NCI-H1048 (cell line): ENCODE data around the gene ANK3.

Experiments
- DNase-seq: peaks from one replicate; lab custom pipeline; 2025; lab: John Stamatoyannopoulos, UW

The ANK3 gene

DNA sequence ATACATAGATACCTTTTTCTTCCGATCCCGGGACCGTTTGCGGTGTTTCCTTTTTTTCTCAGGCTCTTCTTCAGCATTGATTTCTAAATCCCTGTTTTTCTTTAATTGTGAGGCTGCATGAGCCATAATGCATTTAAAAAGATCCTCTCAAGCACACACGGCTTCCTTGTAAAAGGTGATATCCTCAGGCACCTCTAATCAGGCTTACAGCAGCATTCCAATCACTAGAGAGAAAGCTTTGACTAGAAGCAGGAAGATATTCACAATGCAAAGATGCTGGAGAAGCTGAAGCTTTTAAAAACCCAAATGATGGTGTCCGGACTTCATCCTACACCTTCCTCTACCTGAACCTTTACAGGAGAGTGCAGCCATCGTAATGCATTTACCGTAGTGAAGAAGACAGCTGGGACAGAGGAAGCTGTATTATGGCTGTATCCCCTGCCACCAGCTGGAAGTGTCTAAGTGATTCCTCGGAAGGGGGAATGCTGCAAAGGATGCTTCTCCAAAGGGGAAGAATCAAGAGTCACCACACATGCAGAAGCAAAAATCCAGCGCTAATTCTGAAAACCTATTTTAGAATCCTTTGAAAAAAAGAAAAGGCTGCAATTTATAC lies at the start of gene ANK3:
ANK3 (minus strand) TSS at position 463 of the 613 bp plus-strand sequence; CDS start at position 126, 337 bp downstream.
- DNase-seq, result no peak

DNA sequence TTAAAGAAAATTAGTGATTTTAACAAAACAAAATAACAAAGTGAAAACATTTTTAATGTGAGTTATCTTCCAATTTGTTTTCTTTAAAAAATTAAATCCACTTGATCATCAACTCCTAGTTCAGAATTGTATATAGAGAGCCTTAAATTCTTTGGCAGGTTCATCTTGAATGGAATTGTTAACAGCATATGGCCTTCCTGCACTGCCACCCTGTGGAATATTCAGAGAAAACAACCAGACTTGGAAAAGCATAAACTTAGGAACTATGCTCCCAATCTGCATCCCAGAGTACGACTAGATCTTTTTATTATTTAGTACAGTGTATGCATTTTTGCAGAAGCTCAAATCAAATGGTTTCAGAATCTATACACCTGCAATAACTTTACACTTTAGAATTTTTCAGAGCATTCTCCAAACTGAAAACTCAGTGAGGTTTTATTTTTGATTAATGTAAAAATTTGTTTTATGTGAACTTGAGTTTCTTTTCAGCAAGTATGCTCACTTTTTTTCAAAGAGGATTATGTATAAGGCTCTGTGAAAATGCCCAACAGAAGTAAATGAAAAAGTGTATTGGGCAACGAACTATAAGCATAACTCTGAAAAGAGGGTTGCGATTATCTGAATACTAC lies 44.9 kb upstream of the ANK3 start:
- no peak for DNase-seq

DNA sequence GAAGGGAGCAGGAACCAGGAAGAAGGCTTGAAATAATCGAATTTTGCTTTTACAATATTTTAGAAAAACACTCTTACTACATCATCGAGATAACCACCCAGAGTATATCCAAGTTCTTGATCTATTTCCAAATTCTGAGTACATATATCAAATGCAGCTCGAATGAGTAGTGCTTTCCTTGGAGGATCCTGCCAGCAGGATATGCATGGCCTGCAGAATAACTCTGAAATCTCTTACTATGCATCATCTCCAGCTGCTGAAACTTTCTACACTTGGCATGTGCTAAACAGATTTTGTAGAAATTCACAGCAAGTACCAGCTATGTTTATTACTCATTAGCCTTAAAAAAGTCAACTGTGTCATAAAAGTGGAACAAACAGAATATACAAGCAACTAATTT lies 44.0 kb upstream of the ANK3 start:
- no peak for DNase-seq

DNA sequence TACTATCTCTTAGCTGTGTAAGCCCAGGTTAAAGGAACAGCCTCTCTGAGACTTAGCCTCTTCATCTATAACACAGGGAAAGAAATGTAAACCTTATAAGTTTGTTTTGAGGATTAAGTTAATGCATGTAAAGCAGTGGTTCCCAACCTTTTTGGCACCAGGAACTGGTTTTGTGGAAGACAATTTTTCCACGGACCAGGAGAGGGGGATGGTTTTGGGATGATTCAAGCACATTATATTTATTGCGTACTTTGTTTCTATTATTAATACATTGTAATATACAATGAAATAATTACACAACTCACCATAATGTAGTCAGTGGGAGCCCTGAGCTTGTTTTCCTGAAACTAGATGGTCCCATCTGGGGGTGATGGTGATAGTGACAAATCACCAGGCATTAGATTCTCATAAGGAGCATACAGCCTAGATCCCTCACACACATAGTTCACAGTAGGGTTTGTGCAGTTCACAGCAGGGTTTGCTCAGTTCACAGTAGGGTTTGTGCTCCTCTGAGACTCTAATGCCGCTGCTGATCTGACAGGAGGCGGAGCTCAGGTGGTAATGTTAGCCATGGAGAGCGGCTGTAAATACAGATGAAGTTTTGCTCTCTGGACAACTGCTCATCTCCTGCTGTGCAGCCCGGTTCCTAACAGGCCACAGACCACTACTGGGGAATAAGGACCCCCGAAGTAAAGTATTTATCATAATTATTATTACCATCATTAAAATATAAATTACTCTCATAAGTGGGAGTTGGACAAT lies 41.3 kb upstream of the ANK3 start:
- DNase-seq, result no peak

DNA sequence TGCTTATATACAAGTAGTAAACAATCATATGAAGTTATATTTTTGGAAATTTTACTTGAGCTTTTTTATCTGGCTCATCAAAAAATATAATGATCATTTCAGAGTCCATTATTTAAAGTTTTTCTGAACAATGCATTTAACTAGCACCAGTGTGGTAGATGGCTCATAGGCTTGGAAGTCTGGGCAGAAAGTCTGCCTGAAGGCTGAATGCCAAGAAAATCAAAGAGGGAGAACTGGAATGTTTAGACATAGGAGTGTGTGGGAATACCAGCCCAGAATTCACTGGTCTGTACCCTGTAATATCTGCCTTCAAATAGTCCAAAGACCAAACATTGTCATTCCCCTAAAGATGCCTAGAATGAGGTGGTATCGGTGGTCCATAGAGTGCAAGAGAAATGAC lies 40.3 kb upstream of the ANK3 start:
- DNase-seq, result no peak

DNA sequence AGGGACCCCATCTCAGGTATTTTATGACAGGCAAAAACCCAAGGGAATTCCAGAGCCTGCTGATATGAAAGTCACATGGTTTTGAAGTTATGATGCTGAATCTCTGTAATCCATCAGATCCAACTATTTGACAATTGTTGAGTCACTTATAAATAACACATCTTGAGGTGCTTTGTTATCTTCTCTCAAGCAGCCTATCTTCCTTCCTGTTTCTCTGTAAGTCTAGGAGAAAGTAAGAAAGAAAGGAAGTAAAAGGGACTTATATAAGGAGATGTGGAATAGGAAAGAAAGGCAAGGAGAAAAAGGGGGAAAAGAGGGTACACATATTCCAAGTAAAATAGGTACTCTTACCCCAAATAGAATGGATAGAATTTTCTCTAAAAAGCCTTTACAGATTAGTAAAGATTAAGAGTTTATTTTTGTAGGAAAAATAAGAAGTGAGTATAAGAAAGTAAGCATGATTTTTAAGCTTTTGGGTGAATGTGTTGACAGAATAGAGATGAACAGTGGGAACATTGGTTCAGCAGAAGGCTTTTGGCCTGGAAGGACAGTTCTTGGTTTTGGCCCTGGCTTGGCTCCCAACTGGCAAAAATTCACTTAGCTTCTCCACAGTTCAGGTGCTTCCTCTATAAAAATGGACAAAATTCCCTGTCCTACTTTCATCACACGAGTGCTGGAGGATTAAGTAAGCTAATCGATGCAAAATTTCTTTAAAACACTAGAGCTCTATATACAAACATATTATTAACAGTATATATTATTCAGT lies 39.6 kb upstream of the ANK3 start:
- DNase-seq, result no peak

DNA sequence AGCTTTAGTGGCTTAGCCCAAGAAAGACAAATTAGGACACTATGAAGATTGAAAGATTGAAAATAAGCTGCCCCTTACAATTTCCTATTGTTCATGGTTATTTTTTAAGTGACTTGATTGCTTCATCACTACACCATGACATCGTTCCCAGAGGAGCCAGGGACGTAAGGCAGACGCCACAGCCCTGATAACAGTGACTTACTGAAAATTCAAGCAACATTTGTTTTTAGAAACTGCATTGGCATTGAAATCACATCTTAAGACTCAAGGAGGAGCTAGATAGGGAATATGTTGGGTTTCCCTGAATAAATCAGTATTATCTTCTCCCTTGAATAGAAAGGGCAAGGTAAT lies 38.7 kb upstream of the ANK3 start:
- no peak for DNase-seq

DNA sequence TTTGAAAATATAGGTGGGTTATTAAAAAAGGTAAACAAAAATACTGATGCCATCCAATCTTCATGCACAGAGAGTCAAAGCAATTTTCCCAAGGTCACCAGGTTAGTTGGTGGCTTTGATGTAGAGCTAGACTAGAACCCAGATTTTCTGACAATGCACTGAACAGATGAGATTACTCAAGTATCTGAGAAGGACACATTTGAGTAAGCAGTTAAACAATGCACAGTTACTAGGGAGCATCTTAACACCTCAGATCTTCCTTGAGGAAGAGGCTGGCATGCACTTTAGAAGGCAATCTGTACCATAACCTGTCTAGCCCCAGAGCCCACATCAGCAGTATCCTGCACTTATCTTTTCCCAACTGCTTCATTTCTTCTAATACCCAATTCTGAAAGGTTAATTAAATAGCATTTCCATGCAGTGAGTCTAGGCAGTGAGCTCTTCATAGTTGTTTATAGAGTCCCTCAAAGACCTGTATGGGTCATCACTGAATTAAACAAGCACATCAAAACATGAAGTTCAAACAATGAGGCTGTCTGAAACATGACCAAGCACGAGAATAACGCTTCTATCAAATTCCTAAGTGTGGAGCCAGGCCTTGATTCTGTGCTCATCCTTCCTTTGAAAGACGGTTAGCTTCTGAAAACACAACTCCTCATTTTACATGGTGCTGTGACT lies 38.2 kb upstream of the ANK3 start:
- no peak for DNase-seq

DNA sequence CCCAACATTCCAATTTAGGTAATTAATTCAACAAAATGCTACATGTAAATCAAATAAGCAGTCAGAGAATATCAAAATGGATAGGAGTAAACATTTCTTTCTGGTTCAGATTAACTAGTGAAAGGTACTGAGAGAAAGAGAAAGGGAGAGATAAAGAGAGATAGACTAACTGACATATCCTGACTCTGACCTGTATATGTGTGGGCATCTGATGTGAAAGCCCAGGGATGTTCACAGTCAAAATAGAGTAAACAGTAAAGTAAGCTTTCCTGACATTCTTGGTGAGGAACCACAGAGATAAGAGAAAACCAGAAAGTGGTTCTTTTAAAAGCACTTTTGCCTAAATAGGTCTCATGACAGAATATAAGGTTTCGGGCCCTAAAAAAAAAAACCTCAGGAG lies 37.5 kb upstream of the ANK3 start:
- DNase-seq, result no peak

DNA sequence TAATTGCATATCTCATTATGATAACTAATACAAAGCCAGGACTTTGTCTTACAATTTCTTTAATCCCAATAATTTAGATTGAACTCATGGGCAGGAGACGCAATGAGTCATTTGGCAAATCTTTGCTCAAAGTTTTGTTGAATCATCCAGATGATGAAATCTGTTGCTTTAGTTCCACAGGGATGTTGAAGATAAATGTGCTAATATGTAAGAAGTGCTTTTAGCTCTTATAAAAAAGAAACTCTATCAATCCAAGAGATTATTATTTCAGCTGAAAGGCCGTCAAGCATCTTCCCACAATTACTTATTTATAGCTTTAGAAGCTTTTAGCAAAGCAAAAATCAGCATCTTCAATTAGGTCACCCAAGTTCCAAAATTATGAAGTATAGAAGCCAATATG lies 36.8 kb upstream of the ANK3 start:
- no peak for DNase-seq

DNA sequence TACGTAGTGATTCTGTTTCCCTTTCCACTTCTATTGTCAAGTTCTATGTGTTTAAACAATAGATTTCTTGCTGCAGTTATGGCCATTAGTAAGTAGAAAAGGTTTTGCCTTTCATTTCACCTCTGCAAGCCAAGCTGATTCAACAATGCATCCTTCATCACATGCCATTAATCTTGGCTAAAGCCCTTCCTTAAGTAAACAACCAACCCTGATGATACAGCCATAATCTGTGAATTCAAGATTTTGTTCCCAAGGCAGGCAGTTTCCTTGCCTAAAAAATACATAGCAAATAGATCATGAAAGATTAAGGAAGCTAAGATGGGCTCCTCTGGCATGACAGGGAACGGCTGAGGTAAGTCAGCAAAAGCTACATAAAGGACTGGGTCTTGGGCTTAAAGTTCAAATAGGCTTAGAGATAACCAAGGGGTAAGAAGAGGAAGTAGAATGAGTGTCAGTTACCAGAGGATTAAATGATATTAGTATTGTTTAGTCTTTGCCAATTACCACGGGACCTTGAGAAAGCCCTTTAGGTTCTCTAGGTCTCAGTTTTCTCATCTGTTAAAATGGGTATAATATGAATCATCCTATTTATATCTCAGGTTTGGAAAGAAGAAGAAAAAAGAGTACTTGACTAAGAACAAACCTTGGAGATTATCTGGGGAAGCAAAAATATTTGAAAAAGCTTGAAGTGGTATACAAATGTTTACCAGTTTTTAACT lies 35.9 kb upstream of the ANK3 start:
- no peak for DNase-seq

DNA sequence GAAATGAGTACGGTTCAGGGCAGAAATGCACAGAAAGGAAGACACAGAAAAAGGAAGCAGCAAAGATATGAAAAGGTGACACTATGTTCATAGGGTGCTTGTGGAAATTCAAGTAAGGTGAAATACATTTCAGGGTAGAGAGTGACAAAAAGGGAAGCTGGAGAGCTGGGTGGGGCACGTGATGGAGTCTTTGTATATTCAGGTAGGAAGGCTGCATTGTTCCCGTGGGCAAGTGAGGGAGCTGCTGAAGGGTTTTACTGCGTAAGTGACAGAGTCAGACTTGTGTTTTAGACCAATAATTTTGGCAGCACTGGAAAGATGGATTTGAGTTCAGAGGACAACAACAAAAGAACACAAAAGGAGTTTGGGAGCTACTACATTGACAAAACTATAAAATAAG lies 35.3 kb upstream of the ANK3 start:
- DNase-seq, result no peak

DNA sequence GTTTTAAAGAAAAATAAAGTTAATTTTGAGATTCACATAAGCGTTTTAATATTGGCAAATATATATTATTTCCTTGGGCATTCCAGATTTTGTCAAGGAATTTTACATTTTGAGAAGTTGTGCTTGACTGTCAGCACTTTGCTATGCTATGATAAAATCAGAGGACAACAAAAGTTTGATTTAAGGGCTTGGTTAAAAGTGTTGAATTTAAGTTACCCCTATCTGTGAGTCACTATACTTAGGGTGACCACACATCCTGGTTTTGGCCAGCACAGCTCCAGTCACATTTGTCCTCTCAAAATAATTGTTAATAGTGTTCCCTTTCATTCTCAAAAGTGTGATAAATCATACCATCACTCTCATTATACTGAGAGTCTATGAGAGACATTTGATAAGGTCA lies 34.2 kb upstream of the ANK3 start:
- DNase-seq, result no peak

DNA sequence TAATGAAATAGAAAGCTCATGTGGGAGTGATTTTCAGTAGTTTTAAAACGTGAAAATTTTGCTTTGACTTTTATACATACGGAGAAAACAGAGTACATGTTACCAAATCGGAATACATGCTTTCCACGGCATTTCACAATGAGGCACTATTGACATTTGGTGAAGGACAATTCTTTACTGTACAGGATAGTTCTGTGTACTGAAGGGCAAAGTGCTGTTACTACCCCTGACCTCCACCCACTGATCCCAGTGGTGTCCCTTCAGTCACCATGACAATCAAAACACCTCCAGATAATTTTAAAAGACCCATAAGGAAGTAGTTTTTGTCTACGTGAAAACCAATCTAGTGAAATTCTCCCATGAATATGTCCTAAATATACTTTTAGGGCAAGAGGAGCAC lies 33.1 kb upstream of the ANK3 start:
- no peak for DNase-seq

DNA sequence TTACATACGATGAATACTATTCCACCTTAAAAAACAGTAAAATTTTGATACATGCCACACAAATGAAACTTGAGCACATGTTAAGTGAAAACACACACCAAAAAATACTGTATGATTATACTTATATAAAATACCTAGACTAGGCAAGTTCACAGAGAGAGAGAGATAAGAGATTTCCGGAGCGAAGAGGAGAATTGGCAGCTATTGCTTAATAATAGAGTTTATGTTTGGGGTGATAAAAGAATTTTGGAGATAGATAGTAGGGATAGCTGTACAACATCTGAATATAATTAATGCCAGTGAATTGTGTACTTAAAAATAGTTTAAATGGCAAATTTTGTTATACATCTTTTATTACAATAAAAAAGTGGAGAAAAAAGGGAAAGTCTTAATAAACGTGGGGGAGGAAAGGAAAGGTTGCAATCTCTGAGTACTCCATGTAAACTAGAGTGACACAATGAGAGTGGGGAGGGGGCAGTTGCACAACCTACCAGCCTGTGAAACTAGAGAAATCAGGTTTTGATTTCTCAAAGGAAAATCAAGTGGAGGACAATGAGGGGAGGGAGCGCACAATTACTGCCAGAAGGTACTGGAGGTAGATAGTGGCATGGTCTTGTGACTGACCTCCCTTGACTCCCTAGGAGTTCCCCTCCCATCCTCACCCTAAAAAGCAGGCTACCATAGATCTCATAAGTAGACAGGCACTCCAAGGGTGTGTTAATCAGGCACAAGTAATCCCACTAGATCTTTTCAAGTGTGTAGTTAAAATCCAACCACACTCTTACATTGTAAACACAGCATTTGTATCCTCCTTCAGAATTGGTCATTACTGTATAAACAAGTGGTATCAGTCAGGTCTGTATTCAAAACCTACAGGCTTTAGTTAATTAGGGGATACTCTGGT lies 31.6 kb upstream of the ANK3 start:
- DNase-seq, result no peak

DNA sequence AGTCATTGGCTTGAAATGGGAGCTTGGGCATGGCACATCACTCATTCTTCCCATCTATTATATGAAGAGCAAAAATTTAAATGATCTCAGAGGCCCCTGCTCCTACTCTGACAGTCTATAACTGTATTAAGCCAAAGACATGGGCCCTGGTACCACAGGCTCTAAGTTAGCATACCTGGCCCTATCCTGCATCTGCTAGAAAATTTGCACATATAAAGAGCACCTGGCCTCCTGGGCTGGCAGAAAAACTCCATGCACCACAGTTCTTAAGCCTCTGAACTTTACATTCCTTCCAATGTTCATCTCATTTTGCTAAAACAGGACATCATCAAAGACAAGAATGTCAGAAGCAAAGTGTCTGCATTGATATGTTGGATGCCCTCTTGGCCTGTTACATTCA lies 29.6 kb upstream of the ANK3 start:
- DNase-seq, result no peak

DNA sequence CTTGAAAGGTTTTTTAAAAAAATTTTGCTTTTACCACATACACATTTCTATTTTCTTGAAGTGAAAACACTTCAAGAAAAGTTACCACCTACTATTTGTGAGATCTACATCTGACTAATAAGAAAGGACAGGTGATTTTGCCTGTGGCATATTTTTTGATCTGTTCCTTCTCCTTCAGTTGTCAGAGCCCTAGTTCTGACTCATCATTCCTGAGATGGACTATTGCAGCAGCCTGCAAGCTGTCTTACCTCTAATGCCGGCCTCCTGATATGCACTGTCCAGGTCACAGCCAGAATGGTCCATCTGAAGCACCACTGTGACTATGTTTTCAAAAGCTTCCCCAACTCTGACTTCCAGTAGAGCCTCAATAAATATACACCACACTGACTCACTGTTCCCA lies 28.2 kb upstream of the ANK3 start:
- DNase-seq, result no peak

DNA sequence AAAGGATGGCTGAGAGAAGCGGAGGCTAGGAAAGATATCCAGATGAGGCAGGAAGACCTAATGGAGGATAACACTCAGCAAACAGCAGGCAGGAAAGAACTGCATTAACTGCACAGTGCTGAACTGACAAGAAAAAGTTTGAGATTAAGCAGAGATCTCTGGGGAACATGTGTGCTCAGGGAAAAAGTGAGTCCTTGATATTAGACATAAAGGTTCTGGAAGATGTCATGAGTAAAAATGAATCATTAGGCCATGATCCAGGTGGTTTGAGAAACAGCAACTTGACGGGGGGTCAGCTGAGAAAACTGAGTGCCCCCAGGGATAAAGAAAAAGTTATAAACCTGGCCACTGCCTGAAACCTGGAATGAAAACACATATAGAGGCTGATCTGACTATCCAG lies 27.3 kb upstream of the ANK3 start:
- DNase-seq, result no peak

DNA sequence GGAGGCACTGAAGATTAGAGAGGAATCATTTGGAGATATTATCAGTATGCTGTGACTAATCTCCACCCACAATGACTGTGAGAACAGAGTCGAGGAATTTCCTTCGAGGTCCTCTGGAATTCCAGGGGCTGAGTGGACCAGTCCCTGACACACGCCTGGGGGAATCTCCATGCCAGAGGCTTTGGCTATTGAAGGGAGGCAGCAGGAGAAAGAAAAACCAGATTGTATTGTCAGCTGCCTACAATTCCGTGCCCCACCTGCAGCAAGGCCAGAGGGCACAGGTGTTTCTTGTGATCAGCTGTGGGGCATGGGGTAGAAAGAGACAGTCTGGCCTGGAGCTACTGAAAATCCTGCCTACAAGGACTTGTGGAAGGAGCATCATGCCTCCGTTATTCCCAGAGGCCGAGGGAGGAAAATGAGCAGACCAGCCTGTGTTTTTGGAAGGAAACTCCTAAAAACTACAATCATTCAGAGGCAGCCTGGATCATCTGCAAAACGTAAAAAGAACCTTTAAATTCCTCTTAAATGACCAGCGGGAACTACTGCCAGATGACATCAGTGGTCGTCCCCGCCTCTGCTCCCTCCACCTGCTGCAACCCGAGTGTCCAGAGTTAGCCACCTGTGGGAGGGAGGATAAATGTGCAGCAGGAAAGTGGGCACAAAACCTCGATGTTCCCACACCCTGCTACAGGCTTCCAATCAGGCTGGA lies 25.4 kb upstream of the ANK3 start:
- DNase-seq, result no peak

DNA sequence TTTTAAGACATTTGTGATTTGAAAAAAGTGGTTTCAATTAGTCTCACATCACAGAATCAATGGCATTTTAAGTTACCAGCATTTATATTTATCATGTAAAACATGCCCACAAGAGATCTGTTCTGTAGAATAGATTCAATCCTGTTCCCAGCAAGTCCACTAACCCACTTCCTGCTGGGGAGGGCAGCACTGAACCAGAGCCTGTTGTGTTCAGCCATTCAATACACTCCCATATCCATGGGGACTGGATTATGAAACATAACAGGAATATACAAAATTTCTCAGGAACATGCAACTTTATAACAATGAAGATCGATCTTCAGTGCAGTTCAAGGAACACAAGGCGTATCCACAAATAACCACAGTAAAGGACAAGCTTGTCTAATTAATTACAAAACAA lies 24.4 kb upstream of the ANK3 start:
- no peak for DNase-seq
